Stomach (tissue), 4 donors: ENCODE measurements around the gene CYP1A2.

Experiments used
- POLR2A ChIP-seq, 4 donors: fragments of 450-650 bp; IDR thresholded peaks; one replicate each; pipeline ENCODE4 v1.6.1; 2016; ENCODE audit warnings: antibody characterized with exemption in 4 of 4, control low read depth in 2 of 4, mild to moderate bottlenecking in 1 of 4, moderate library complexity in 1 of 4
- TF ChIP-seq, protein P1 (sequence below), 7 experiments: fragments of 450-650 bp in 4 of 7; fragments of 200-600 bp in 3 of 7; sonication (generic) in 3 of 7; IDR thresholded peaks; one replicate each; pipeline ENCODE4 v1.5.1; 2016 to 2019; ENCODE audit warnings: antibody characterized with exemption in 7 of 7, control low read depth in 2 of 7, mild to moderate bottlenecking in 1 of 7

DNA sequence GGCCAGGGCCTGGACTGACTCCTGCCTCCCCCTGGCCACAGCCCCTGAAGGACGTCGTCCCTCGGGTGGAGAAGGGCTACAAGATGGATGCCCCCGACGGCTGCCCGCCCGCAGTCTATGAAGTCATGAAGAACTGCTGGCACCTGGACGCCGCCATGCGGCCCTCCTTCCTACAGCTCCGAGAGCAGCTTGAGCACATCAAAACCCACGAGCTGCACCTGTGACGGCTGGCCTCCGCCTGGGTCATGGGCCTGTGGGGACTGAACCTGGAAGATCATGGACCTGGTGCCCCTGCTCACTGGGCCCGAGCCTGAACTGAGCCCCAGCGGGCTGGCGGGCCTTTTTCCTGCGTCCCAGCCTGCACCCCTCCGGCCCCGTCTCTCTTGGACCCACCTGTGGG is 53.6 kb downstream of the CYP1A2 start:
- TF ChIP-seq, protein P1, sequence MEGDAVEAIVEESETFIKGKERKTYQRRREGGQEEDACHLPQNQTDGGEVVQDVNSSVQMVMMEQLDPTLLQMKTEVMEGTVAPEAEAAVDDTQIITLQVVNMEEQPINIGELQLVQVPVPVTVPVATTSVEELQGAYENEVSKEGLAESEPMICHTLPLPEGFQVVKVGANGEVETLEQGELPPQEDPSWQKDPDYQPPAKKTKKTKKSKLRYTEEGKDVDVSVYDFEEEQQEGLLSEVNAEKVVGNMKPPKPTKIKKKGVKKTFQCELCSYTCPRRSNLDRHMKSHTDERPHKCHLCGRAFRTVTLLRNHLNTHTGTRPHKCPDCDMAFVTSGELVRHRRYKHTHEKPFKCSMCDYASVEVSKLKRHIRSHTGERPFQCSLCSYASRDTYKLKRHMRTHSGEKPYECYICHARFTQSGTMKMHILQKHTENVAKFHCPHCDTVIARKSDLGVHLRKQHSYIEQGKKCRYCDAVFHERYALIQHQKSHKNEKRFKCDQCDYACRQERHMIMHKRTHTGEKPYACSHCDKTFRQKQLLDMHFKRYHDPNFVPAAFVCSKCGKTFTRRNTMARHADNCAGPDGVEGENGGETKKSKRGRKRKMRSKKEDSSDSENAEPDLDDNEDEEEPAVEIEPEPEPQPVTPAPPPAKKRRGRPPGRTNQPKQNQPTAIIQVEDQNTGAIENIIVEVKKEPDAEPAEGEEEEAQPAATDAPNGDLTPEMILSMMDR (IDR thresholded peaks at IDR 0.05): no peak
- no peak for TF ChIP-seq POLR2A (IDR thresholded peaks at IDR 0.05)
